Left ventricle myocardium inferior (tissue), 1 donor: ENCODE data around the gene EEA1. TPM values are rescaled to one million over a fixed set of nuclear protein-coding genes. Genes with fewer than 3 reads are reported as not detected.

ENCODE experiments used
- DNase-seq: peaks from one replicate; pipeline ENCODE4 v3.0.0-alpha.2; 2020
- H3K27ac ChIP-seq: fragments of 200-600 bp; replicated peaks from 2 replicates; pipeline ENCODE4 v1.8.0; 2021
- H3K27me3 ChIP-seq: fragments of 200-600 bp; 2 replicates; pipeline ENCODE4 v1.8.0; 2021; ENCODE audit warnings: low read depth
- H3K36me3 ChIP-seq: fragments of 200-600 bp; 2 replicates; pipeline ENCODE4 v1.8.0; 2021
- H3K4me1 ChIP-seq: fragments of 200-600 bp; 2 replicates; pipeline ENCODE4 v1.8.0; 2021
- H3K4me3 ChIP-seq: fragments of 200-600 bp; 2 replicates; pipeline ENCODE4 v1.8.0; 2021; ENCODE audit warnings: mild to moderate bottlenecking, moderate library complexity
- H3K9me3 ChIP-seq: fragments of 200-600 bp; replicated peaks from 2 replicates; pipeline ENCODE4 v1.8.0; 2021
- CTCF ChIP-seq: fragments of 200-600 bp; IDR thresholded peaks from 2 replicates; pipeline ENCODE4 v1.8.0; 2021; ENCODE audit warnings: antibody characterized with exemption, mild to moderate bottlenecking, borderline replicate concordance
- intact Hi-C: fragments of 100-400 bp; cut with micrococcal nuclease; formaldehyde crosslinking; loops from one replicate; pipeline ENCODE4 v1.11.0; 2022
- total RNA-seq: library from RNA; stranded (reverse); fragmentation: NEBNext Ultra II Directional; extraction: Animal tissue kit (Norgen Biotek cat#: 25700); gene quantifications from one replicate; pipeline ENCODE4 v1.2.1, GENCODE V29; 2021
- donor health status: DM: no; HTN: yes; CAD: no; lungs with severe emphysema.

Gene EEA1
- total RNA-seq, 1 donor from 2014 or later: 23.9 TPM

GRCh38 chr12:92952394-92952793, 23.3 kb upstream of the EEA1 start:
- Histone ChIP-seq H3K36me3 (no peaks in the 10 kb centered on the region), H3K4me3 (no peak overlapping the region), H3K27ac (no peak overlapping the region), H3K27me3 (no peaks in the 10 kb centered on the region), H3K9me3 (peaks cover 25% of the 10 kb centered on the region), H3K4me1 (no peaks in the 10 kb centered on the region)
- no peak for DNase-seq
- no peak for TF ChIP-seq CTCF
- intact Hi-C loops: no loop called here

GRCh38 chr12:92951006-92951405, 21.9 kb upstream of the EEA1 start:
- Histone ChIP-seq H3K9me3 (peaks cover 19% of the 10 kb centered on the region), H3K27ac (no peak overlapping the region), H3K4me1 (no peaks in the 10 kb centered on the region), H3K36me3 (no peaks in the 10 kb centered on the region), H3K27me3 (no peaks in the 10 kb centered on the region), H3K4me3 (no peak overlapping the region)
- no peak for DNase-seq
- intact Hi-C loops: no loop called here
- TF ChIP-seq CTCF: no peak

- intact Hi-C loops: no loop called here
- TF ChIP-seq CTCF: no peak
- H3K27ac ChIP-seq: no peak overlapping the region
- H3K27me3 ChIP-seq: no peaks in the 10 kb centered on the region
- no peak for DNase-seq
- H3K4me3 ChIP-seq: no peak overlapping the region
- H3K4me1 ChIP-seq: no peaks in the 10 kb centered on the region
- H3K36me3 ChIP-seq: no peaks in the 10 kb centered on the region
- H3K9me3 ChIP-seq: peaks cover 19% of the 10 kb centered on the region
Observed at GRCh38 chr12:92950011-92950410, 20.9 kb upstream of the EEA1 start.

- H3K9me3 ChIP-seq: peaks cover 16% of the 10 kb centered on the region
- no peaks in the 10 kb centered on the region for H3K36me3 ChIP-seq
- intact Hi-C loops: no loop called here
- DNase-seq: no peak
- H3K27me3 ChIP-seq: no peaks in the 10 kb centered on the region
- TF ChIP-seq CTCF: no peak
- H3K4me1 ChIP-seq: no peaks in the 10 kb centered on the region
- H3K27ac ChIP-seq: no peak overlapping the region
- H3K4me3 ChIP-seq: no peak overlapping the region
Observed at GRCh38 chr12:92949466-92949865, 20.4 kb upstream of the EEA1 start.

- Histone ChIP-seq H3K4me1 (no peaks in the 10 kb centered on the region), H3K4me3 (no peak overlapping the region), H3K36me3 (no peaks in the 10 kb centered on the region), H3K27ac (no peak overlapping the region), H3K9me3 (no peaks in the 10 kb centered on the region), H3K27me3 (no peaks in the 10 kb centered on the region)
- intact Hi-C loops: no loop called here
- TF ChIP-seq CTCF: no peak
- no peak for DNase-seq
Observed at GRCh38 chr12:92947589-92948215, 18.6 kb upstream of the EEA1 start.
